Right ventricle myocardium inferior (tissue), 1 donor: ENCODE measurements around the gene UBAP1L. TPM values are rescaled to one million over a fixed set of nuclear protein-coding genes. Genes with fewer than 3 reads are reported as not detected.
"Not testable (repeated sequence)": the region's sequence is repeated elsewhere in the genome, so short reads cannot be mapped to it uniquely, and the experiment has no call there.

Experiments
- ATAC-seq: fragments of 200-7000 bp; cut with Tn5 transposase; one replicate; pipeline ENCODE4 v1.9.1; 2020; ENCODE audit warnings: mild to moderate bottlenecking, moderate library complexity
- DNase-seq: peaks from one replicate; pipeline ENCODE4 v3.0.0; 2021; ENCODE audit errors: missing footprints
- intact Hi-C: fragments of 100-400 bp; cut with DNase I; formaldehyde crosslinking; loops from one replicate; pipeline ENCODE4 v1.11.0; 2022
- total RNA-seq: library from RNA; stranded (reverse); fragmentation: NEBNext Ultra II Directional; extraction: Animal tissue kit (Norgen Biotek cat#: 25700); gene quantifications from one replicate; pipeline ENCODE4 v1.2.1, GENCODE V29; 2021
- donor health status: DM: no; HTN: yes; CAD: no; lungs with severe emphysema.

The UBAP1L gene
- total RNA-seq, 1 donor from 2014 or later = 1.5 TPM

GRCh38 chr15:65056868-65057548, 58.0 kb downstream of the UBAP1L start:
- intact Hi-C loops = no loop called here
- DNase-seq = no peak
- ATAC-seq = no peak

GRCh38 chr15:65056106-65056505, 58.9 kb downstream of the UBAP1L start:
- ATAC-seq = no peak
- no peak for DNase-seq
- intact Hi-C loops = no loop called here

DNA sequence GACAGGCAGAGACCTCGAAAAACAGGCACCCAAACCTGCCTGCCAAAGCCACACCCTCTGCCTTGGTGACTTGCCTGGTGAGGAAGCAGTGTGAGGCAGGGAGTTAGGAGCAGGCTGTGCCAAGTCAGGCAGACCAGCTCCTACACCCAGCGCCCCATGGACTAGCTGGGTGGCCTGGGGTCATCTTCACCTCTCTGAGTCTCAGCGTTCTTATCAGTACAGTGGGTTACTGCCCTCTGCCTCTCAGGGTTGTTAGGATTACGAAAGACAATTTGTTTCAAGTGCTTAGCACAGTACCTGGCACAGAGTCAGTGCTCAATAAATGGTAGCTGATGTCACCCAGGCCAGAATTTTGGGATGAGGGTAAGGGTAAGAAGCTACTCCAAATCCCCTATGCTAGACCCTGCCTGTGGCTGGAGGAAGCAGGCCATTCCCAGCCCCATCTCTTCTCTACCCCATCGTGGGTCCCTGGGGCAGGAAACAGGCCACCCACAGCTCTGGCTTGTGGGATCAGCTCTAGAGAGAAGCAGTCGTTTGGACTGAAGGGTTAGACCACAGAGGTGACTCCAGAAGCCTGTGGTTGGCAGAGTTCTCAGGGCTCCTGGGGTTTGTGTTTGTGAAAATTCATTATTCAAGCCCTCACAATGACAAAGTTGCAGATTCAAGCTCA, 59.7 kb downstream of the UBAP1L start:
- DNase-seq (no peak), ATAC-seq (peak; percentile 62)
- intact Hi-C loops = loop anchor here (2.0 kb wide), 1 partner anchor 23 kb away; no protein-coding TSS in a partner anchor

DNA sequence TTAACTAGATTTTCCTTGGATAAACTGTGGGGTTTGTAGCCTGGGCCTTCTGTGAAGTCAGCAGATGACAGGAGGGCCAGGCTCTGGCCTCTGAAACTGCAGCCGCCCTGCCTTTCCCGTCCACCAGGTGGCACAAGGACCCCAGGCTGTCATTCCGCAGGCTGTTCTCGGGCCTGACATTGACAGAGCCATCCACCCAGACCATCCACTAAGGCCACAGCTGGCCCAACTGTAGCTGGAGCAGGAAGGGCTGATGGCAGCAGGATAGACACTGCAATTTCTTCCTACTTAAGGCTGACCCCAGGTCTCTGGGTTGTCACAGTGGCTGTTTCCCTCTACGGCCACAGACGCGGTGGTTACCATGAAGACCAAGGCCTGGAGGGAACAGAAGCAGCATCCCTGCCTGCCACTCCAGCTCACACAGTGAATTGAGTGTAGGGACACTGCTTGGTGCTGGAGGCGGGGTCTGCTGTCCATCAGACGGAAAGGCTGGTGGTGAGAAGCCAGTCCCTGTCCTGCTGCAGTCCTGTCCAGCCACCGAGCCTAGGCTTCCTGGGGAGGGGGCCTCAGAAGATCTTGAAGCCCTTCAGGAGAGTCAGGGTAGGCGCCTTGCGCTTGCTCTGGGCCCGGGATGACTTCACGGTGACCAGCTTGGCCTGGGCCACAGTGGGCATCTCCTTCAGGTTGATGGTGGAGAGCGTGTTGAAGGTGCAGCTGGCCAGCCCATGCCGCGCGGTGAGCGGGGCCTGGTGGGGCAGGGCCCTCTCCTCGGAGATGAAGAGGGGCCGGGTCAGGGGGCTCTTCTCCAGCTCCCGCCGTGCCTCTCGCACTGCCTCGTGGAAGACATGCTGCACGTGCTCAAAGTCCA, 60.4 kb downstream of the UBAP1L start:
- DNase-seq (peak; percentile 86), ATAC-seq (peak; percentile 80)
- intact Hi-C loops = loop anchor here (1.0 to 2.0 kb wide), 2 partner anchors 24 to 47 kb away; no protein-coding TSS in a partner anchor

DNA sequence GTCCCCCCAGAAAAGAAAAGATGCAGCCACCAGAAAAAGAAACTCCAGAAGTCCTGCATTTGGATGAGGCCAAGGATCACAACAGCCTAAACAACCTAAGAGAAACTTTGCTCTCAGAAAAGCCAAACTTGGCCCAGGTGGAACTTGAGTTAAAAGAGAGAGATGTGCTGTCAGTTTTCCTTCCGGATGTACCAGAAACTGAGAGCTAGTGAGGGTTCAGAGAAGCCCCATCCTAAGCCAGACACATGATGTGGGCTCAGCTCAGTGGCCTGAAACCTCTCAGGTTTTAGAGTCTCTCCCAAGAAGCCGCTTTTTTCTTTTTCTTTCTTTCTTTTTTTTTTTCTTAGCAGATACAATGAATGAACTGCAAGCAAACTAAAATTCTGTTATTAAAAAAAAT, 62.0 kb downstream of the UBAP1L start:
- no peak for ATAC-seq

GRCh38 chr15:65051266-65051665, 63.7 kb downstream of the UBAP1L start:
- no peak for DNase-seq
- ATAC-seq = no peak
- intact Hi-C loops = no loop called here

More for the DNA sequence above, 62.0 kb downstream of the UBAP1L start:
- intact Hi-C loops = no loop called here
- DNase-seq = no peak

DNA sequence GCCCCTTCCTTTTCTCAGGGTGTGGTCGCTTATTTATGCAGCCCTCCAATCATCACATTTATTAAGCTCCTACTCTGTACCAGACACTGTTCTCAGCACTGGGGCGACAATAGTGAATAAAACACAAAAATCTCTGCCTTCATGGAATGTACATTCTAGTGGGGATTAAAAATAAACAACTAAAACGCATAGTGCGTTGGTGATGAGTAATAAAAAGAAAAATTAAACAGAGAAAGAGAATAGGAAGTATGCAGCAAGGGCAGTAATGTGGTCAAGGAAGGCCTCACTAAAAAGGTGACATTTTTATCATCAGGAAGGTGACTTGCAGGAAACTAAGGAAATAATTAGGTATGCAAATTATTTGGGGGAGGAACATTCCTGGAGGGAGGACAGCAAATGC, 64.7 kb downstream of the UBAP1L start:
- ATAC-seq (no peak), DNase-seq (no peak)
- intact Hi-C loops = no loop called here

DNA sequence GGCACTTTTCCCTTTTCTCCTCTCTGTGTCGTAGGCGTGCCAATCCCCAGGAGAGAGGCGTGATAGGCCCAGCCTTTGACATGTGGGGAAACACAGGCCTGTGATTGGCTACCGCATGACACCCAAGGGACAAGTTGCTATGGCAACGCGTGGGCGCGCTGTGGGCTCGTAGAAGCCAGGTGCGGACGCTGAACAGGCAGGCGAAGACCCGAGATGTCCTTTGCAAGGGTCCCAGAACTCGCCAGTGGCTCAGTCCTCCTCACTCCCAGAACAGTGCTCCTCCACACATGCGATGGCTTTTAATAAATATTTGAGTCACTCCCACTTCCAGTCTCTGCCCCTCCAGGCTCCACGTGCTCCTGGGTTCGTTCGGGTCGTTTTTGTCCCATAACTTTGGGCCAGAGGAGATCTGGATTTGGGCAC, 65.6 kb downstream of the UBAP1L start:
- ATAC-seq (peak; percentile 87), DNase-seq (peak; percentile 94)
- intact Hi-C loops = no loop called here

DNA sequence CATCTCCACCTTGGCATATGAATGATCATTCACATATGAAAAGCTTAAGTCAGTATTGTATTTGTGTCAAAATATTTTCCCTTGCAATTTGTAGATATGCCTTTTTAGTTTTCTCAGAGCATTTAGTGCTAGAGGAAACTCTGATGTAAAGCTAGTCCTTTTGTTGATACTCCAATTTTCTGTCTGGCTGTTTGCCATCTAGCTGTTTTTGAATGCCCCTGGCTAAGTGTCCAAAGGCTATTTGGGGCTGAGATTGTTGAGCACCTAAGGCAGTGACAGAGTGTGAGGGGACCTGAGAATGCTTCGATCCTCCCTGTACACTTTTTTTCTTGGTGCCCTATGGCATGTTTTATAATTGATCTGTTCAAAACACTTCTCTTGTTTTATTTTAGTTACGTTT, 66.8 kb downstream of the UBAP1L start:
- no peak for DNase-seq
- intact Hi-C loops = no loop called here
- ATAC-seq = no peak

GRCh38 chr15:65044724-65045481, 70.1 kb downstream of the UBAP1L start, which contains the start of gene SLC51B:
TSS of gene SLC51B (plus strand) at chr15:65045387. CDS start at chr15:65050005, 4,618 bp downstream.
- DNase-seq (peak; percentile 83), ATAC-seq (peak; percentile 93)
- intact Hi-C loops = no loop called here

GRCh38 chr15:65044218-65044617, 70.8 kb downstream of the UBAP1L start:
- intact Hi-C loops, ATAC-seq, DNase-seq: not testable (repeated sequence)

DNA sequence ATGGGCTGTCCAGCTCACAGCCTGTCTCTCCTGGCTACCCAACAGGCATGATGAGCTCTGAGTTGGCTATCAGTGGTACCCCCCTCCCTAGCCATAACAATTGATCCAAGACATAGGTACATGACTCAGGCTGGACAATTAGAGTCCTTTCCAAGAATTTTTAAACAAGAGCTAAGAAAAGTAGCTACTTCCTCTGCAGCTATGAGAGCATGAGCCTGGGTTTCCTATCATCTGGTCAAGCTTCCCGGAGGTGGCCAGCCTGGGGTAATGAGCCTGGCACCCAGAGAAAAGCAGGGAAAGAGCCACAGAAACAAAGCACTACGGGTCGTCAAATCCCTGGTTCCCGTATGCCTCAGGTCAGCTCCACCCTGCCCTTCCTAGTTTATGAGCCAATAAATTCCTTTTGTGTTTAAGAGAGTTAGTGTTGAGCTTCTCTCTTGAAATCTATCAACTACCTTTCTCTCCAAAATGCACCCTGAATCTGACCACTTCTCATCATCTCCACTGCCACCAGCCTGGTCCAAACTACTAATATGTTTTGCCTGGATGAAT, 72.1 kb downstream of the UBAP1L start:
- ATAC-seq (no peak), DNase-seq (no peak)
- intact Hi-C loops = no loop called here

Other genes starting within 250 kb of the UBAP1L start
- 1.1 TPM for gene ANKDD1A, start 203.3 kb downstream of the UBAP1L start, total RNA-seq
- gene SPG21, start 125.3 kb downstream of the UBAP1L start, total RNA-seq = 45.3 TPM
- 18.7 TPM for gene MTFMT, start 85.6 kb downstream of the UBAP1L start, total RNA-seq
- not detected for gene SLC51B, start 69.8 kb downstream of the UBAP1L start, total RNA-seq
- gene RASL12, start 47.2 kb downstream of the UBAP1L start, total RNA-seq = 23.3 TPM
- gene KBTBD13, start 38.5 kb downstream of the UBAP1L start, total RNA-seq = 8.4 TPM
- gene PDCD7, start 18.6 kb upstream of the UBAP1L start, total RNA-seq = 17.9 TPM
- 54.6 TPM for gene CLPX, start 70.1 kb upstream of the UBAP1L start, total RNA-seq
- 15.7 TPM for gene CILP, start 96.3 kb upstream of the UBAP1L start, total RNA-seq
- 4.9 TPM for gene PARP16, start 171.7 kb upstream of the UBAP1L start, total RNA-seq
- not detected for gene RNU5A-1, start 180.9 kb upstream of the UBAP1L start, total RNA-seq
- 25.8 TPM for gene RNU5B-1, start 189.5 kb upstream of the UBAP1L start, total RNA-seq